HepG2 (cell line): Measurements from ENCODE around the gene ACTR6. TPM values are rescaled to one million over a fixed set of nuclear protein-coding genes. Genes with fewer than 3 reads are reported as not detected.

Experiments used
- ATAC-seq: fragments of 200-7000 bp; cut with Tn5 transposase; 3 replicates; pipeline ENCODE4 v1.9.1; 2020; ENCODE audit warnings: mild to moderate bottlenecking, moderate library complexity
- BruUV-seq: library from RNA; stranded (reverse); fragments of 400-500 nt; replicated peaks from 2 replicates; lab custom pipeline; 2021; lab: Mats Ljungman, UMichigan
- CTCF ChIA-PET: fragments of 300-600 bp; formaldehyde crosslinking; extraction: SDS; loops from one replicate; lab custom pipeline; 2021; ENCODE audit warnings: low total read pairs, inconsistent platforms, low intra/inter-chr PET ratio; lab: Yijun Ruan, JAX
- POLR2A ChIA-PET: fragments of 350-600 bp; sonication (Branson Sonifier 250); formaldehyde crosslinking; loops from one replicate; lab custom pipeline; 2020; ENCODE audit warnings: antibody characterized with exemption, inconsistent platforms; lab: Yijun Ruan, JAX
- DNase-seq: peaks from one replicate; pipeline ENCODE4 v3.0.0-alpha.2; 2015; ENCODE audit warnings: low spot score
- FAIRE-seq: peaks from 3 replicates; lab custom pipeline; 2011; peaks lifted over from hg19 to GRCh38; lab: Jason Lieb, UNC
- H2AFZ ChIP-seq: one replicate; pipeline ENCODE4 v1.6.1; 2011; ENCODE audit warnings: low read length, inconsistent platforms
- H3K27ac ChIP-seq: fragments of 300-600 bp; 3 replicates; pipeline ENCODE4 v1.8.0; 2011; ENCODE audit warnings: mixed run types, mild to moderate bottlenecking, mixed read lengths, low read length, inconsistent platforms; ENCODE audit not compliant: insufficient read depth; ENCODE audit errors: extremely low read length
- H3K27me3 ChIP-seq, 2 experiments: fragments of 200-600 bp in 1 of 2; 2 replicates in 1 of 2; 3 replicates in 1 of 2; pipeline versions ENCODE4 v1.6.0 to v1.8.0; 2011; ENCODE audit warnings: low read length in 2 of 2, mild to moderate bottlenecking in 2 of 2, moderate library complexity in 2 of 2, inconsistent platforms in 1 of 2; ENCODE audit not compliant: insufficient read depth in 2 of 2, control insufficient read depth in 1 of 2
- H3K36me3 ChIP-seq, 2 experiments: fragments of 200-600 bp in 1 of 2; replicated peaks in 1 of 2; 2 replicates in 1 of 2; 3 replicates in 1 of 2; pipeline versions ENCODE4 v1.5.1 to v1.8.0; 2011; ENCODE audit warnings: low read length in 2 of 2, inconsistent platforms in 1 of 2; ENCODE audit not compliant: insufficient read depth in 2 of 2, control insufficient read depth in 1 of 2
- H3K4me1 ChIP-seq: 2 replicates; pipeline ENCODE4 v1.5.1; 2012; ENCODE audit warnings: low read length, inconsistent platforms; ENCODE audit not compliant: insufficient read depth
- H3K4me2 ChIP-seq: 2 replicates; pipeline ENCODE4 v1.6.0; 2011; ENCODE audit warnings: low read depth, low read length, inconsistent platforms
- H3K4me3 ChIP-seq, 3 experiments: fragments of 200-600 bp in 1 of 3; sonication (generic), shearing (Covaris generic) in 1 of 3; replicated peaks in 1 of 3; 2 replicates each; pipeline ENCODE4 v1.5.1; 2011 to 2016; ENCODE audit warnings: low read length in 3 of 3, inconsistent platforms in 2 of 3, low read depth in 2 of 3, mild to moderate bottlenecking in 2 of 3, control low read depth in 1 of 3, mixed read lengths in 1 of 3; ENCODE audit not compliant: insufficient read depth in 1 of 3
- H3K79me2 ChIP-seq: one replicate; pipeline ENCODE4 v1.6.1; 2011; ENCODE audit warnings: low read length, inconsistent platforms; ENCODE audit not compliant: insufficient read depth
- H3K9ac ChIP-seq: 2 replicates; pipeline ENCODE4 v1.6.0; 2011; ENCODE audit warnings: mild to moderate bottlenecking, low read depth, low read length, inconsistent platforms; ENCODE audit not compliant: insufficient read depth
- H3K9me3 ChIP-seq: 2 replicates; pipeline ENCODE4 v1.5.1; 2012; ENCODE audit warnings: mild to moderate bottlenecking, low read length
- H4K20me1 ChIP-seq: 2 replicates; pipeline ENCODE4 v1.6.0; 2011; ENCODE audit warnings: inconsistent platforms, mild to moderate bottlenecking, low read length, moderate library complexity; ENCODE audit not compliant: insufficient read depth
- NFYC ChIP-seq: IDR thresholded peaks from 2 replicates; pipeline ENCODE4 v1.6.1; 2016; ENCODE audit warnings: missing genetic modification reagents, missing compliant biosample characterization
- REL ChIP-seq: sonication (generic); formaldehyde crosslinking; conservative IDR thresholded peaks from 2 replicates; pipeline ENCODE4 v1.8.0; 2022; ENCODE audit warnings: mild to moderate bottlenecking, missing genetic modification reagents, moderate library complexity
- ZNF33B ChIP-seq: sonication (generic); formaldehyde crosslinking; IDR thresholded peaks from 2 replicates; pipeline ENCODE4 v1.5.1; 2020; ENCODE audit warnings: mild to moderate bottlenecking, missing genetic modification reagents
- ZNF513 ChIP-seq: sonication (generic); formaldehyde crosslinking; conservative IDR thresholded peaks from 2 replicates; pipeline ENCODE4 v1.5.0; 2020; ENCODE audit warnings: missing genetic modification reagents
- ZSCAN12 ChIP-seq: sonication (generic); formaldehyde crosslinking; IDR thresholded peaks from 2 replicates; pipeline ENCODE4 v1.9.0; 2021; ENCODE audit warnings: mild to moderate bottlenecking, missing genetic modification reagents
- WGBS: methylation state at CpG from one replicate; pipeline ENCODE4 v1.1.6; 2017; ENCODE audit warnings: low lambda C conversion rate; 5-methylcytosine and 5-hydroxymethylcytosine counted together
- in situ Hi-C: cut with HindIII; loops from 2 replicates; pipeline ENCODE4 v1.10.0; 2017; ENCODE audit warnings: low pct_unique_long_range_greater_than_20kb; ENCODE audit not compliant: extremely low pct_ligation_motif_present
- intact Hi-C: fragments of 100-400 bp; cut with micrococcal nuclease; formaldehyde crosslinking; loops from one replicate; pipeline ENCODE4 v1.10.0; 2022; ENCODE audit not compliant: unreplicated experiment
- polyA plus RNA-seq, 8 experiments: library from polyadenylated mRNA; depleted of rRNA in 3 of 8; stranded (reverse) in 7 of 8; unstranded in 1 of 8; fragments of >200 nt; fragmentation: Illumina TruSeq in 4 of 8; extraction: Trizol in 4 of 8; gene quantifications; 2 replicates each; pipeline versions ENCODE4 v1.2.1 to v1.2.3, GENCODE V29; 2011 to 2016; ENCODE audit warnings: low read depth in 4 of 8, missing spikeins in 1 of 8, mixed read lengths in 1 of 8; ENCODE audit not compliant: insufficient read depth in 1 of 8
- total RNA-seq, 5 experiments: library from RNA; depleted of rRNA; stranded (reverse); fragments of >200 nt; fragmentation: Illumina TruSeq; extraction: Trizol; gene quantifications; 2 replicates each; pipeline ENCODE4 v1.2.3, GENCODE V29; 2016; ENCODE audit warnings: low read depth in 1 of 5

Gene ACTR6
- total and polyA plus RNA-seq, 2 of the 13 experiments (the other 11 are each of a cell fraction or from before 2014, with no cell fraction given): 12.9 to 22.4 TPM

GRCh38 chr12:100199023-100199346 is 1.6 kb upstream of the ACTR6 start:
- FAIRE-seq (no peak), ATAC-seq (peak; percentile 3), DNase-seq (no peak)
- no TSS peak for BruUV-seq
- Histone ChIP-seq H2AFZ (peak overlapping the region; percentile 48), H3K27me3 (no peaks in the 10 kb centered on the region; a peak in 1 of 5 replicates), H3K4me3 (peak overlapping the region; percentile 81 to 86 (median 84)), H3K9ac (peak overlapping the region; percentile 81), H3K27ac (peak overlapping the region; percentile 84), H4K20me1 (no peaks in the 10 kb centered on the region), H3K36me3 (0 out of 5 replicates have a peak, but pooled peaks cover 0 to 3% of the 10 kb centered on the region in 2 experiments), H3K9me3 (no peaks in the 10 kb centered on the region), H3K79me2 (peaks cover 26% of the 10 kb centered on the region), H3K4me1 (peaks cover 37% of the 10 kb centered on the region), H3K4me2 (peak overlapping the region; percentile 85)
- in situ Hi-C loops: no loop called here
- POLR2A ChIA-PET: no interaction called here
- TF ChIP-seq ZNF33B (CRISPR knock-in tag) (0 out of 2 replicates have a peak, but pooled peaks have one; percentile 59), ZSCAN12 (CRISPR knock-in tag) (0 out of 2 replicates have a peak, but pooled peaks have one; percentile 6), ZNF513 (0 out of 2 replicates have a peak, but pooled peaks have one; percentile 5), NFYC (CRISPR knock-in tag) (no peak), REL (CRISPR knock-in tag) (0 out of 2 replicates have a peak, but pooled peaks have one; percentile 28)
- CTCF ChIA-PET: no interaction called here
- WGBS: 8% methylated on average over 6 of the region's 6 CpGs
- intact Hi-C loops: loop anchor here (1.0 kb wide), 2 partner anchors 15 to 45 kb away; no protein-coding TSS in a partner anchor
